SK-MEL-5 (cell line): Measurements from ENCODE around the gene NDUFB4. TPM values are rescaled to one million over a fixed set of nuclear protein-coding genes. Genes with fewer than 3 reads are reported as not detected.

ENCODE experiments used
- total RNA-seq: library from RNA; depleted of rRNA; stranded (reverse); fragments of >200 nt; shearing (Covaris generic); gene quantifications from 2 replicates; pipeline ENCODE4 v1.2.3, GENCODE V29; 2014; rRNA removed

NDUFB4 gene
- total RNA-seq, 1 experiment from 2014 or later: 293 TPM

Other genes with a start within 250 kb of the NDUFB4 start
- 53.7 and 58.3 TPM in 2 replicates for gene LRRC58, start 247.0 kb upstream of the NDUFB4 start, total RNA-seq
- gene FSTL1, start 145.3 kb upstream of the NDUFB4 start, total RNA-seq: 61.1 and 69.2 TPM in 2 replicates
- not detected in 2 replicates for gene HGD, start 85.9 kb downstream of the NDUFB4 start, total RNA-seq
- 8.6 and 12.5 TPM in 2 replicates for gene RABL3, start 146.2 kb downstream of the NDUFB4 start, total RNA-seq
- gene GTF2E1, start 146.4 kb downstream of the NDUFB4 start, total RNA-seq: 22.5 and 24.0 TPM in 2 replicates